Right atrium auricular region (tissue), 2 donors: ENCODE results near the gene CCDC15. TPM values are rescaled to one million over a fixed set of nuclear protein-coding genes. Genes with fewer than 3 reads are reported as not detected.

Source experiments
- DNase-seq: peaks from one replicate; pipeline ENCODE4 v3.0.0-alpha.2; 2019; ENCODE audit warnings: low spot score
- H3K27ac ChIP-seq, 2 donors: fragments of 200-600 bp; sonication (generic); 1 replicate in 1 of 2; 2 replicates in 1 of 2; pipeline ENCODE4 v1.5.1; 2016 to 2019
- H3K27me3 ChIP-seq, 2 donors: fragments of 200-600 bp; sonication (generic); one replicate each; pipeline versions ENCODE4 v1.5.1 to v1.6.0; 2017 to 2019
- H3K36me3 ChIP-seq: fragments of 200-600 bp; sonication (generic); one replicate; pipeline ENCODE4 v1.5.1; 2016
- H3K4me1 ChIP-seq, 2 donors: fragments of 200-600 bp; sonication (generic); one replicate each; pipeline versions ENCODE4 v1.5.1 to v1.6.0; 2017 to 2019
- H3K4me3 ChIP-seq, 2 donors: fragments of 200-600 bp; sonication (generic); 1 replicate in 1 of 2; 2 replicates in 1 of 2; pipeline ENCODE4 v1.5.1; 2017 to 2019; ENCODE audit warnings: mild to moderate bottlenecking in 1 of 2, moderate library complexity in 1 of 2
- H3K9me3 ChIP-seq, 2 donors: fragments of 200-600 bp; sonication (generic); one replicate each; pipeline ENCODE4 v1.5.1; 2019
- total RNA-seq, 2 donors: library from RNA; depleted of rRNA; stranded (reverse); fragments of >200 nt; gene quantifications; one replicate each; pipeline ENCODE4 v1.1.0, GENCODE V29; 2016
- TF ChIP-seq, protein P1 (sequence below), 2 donors: fragments of 200-600 bp; sonication (generic); IDR thresholded peaks; one replicate each; pipeline ENCODE4 v1.5.1; 2019; ENCODE audit warnings: antibody characterized with exemption in 2 of 2

Gene CCDC15
- total RNA-seq, 2 donors from 2014 or later, result 0.24 TPM; not detected in 1

DNA sequence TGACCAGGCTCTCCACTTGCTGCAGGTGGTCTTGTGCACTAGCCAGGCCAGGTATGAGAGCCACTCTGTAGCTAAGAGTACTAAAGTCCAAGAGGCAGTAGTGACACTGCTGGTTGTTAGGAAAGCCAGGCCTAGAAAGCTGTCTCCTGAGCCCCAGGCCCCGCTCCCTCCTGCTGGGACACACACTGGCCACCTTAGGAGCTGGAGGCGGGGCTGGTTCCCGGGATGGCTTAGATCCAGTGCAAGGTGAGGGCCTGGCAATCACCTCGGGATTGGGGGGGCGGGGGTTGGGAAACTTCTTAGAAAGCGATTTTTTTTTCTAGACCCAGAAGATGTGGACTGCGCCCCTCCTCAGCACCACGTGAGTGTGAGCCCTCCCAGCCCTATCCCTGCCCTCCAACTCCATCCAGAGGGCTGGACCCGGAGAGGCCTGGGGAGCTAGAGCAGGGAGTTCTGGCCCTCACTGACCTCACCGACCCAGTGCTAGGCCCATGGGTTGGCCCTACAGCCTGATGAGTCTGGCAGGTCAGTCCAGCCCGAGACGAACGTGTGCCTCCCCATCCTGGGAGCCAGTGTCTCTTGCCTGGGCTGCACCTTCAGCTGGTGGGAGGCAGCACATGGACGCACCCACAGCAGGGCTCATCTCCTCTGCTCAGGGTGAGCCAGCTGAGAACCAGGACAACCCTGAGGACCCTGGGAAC is 127.2 kb downstream of the CCDC15 start:
- Histone ChIP-seq H3K4me1 (no peaks in the 10 kb centered on the region), H3K36me3 (no peaks in the 10 kb centered on the region), H3K27me3 (no peaks in the 10 kb centered on the region), H3K4me3 (no peak overlapping the region), H3K27ac (no peak overlapping the region), H3K9me3 (no peaks in the 10 kb centered on the region)
- TF ChIP-seq, protein P1, sequence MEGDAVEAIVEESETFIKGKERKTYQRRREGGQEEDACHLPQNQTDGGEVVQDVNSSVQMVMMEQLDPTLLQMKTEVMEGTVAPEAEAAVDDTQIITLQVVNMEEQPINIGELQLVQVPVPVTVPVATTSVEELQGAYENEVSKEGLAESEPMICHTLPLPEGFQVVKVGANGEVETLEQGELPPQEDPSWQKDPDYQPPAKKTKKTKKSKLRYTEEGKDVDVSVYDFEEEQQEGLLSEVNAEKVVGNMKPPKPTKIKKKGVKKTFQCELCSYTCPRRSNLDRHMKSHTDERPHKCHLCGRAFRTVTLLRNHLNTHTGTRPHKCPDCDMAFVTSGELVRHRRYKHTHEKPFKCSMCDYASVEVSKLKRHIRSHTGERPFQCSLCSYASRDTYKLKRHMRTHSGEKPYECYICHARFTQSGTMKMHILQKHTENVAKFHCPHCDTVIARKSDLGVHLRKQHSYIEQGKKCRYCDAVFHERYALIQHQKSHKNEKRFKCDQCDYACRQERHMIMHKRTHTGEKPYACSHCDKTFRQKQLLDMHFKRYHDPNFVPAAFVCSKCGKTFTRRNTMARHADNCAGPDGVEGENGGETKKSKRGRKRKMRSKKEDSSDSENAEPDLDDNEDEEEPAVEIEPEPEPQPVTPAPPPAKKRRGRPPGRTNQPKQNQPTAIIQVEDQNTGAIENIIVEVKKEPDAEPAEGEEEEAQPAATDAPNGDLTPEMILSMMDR (IDR thresholded peaks at IDR 0.05), result no peak
- peak; percentile 44 for DNase-seq

DNA sequence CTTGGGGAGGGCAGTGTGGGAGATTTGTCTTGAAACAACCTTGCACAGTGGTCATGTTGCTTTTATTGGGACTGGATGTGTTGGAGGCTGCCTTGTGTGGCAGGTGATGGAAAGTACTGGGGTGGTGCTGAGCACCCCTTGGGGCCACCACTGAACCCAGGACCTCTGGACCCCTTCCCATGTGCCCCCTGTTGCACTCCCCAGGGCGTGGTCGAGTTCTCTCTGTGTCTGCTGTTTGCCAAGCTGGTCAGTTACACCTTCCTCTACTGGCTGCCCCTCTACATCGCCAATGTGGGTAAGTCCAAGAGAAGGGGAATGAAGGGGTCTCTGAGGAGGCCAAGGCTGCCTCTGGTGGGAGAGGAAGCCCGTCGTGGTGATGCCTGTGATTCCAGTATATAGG is 128.0 kb downstream of the CCDC15 start:
- Histone ChIP-seq H3K36me3 (no peaks in the 10 kb centered on the region), H3K4me3 (no peak overlapping the region), H3K9me3 (no peaks in the 10 kb centered on the region), H3K4me1 (no peaks in the 10 kb centered on the region), H3K27me3 (no peaks in the 10 kb centered on the region), H3K27ac (no peak overlapping the region)
- no peak for DNase-seq
- TF ChIP-seq, protein P1 (IDR thresholded peaks at IDR 0.05), result no peak

DNA sequence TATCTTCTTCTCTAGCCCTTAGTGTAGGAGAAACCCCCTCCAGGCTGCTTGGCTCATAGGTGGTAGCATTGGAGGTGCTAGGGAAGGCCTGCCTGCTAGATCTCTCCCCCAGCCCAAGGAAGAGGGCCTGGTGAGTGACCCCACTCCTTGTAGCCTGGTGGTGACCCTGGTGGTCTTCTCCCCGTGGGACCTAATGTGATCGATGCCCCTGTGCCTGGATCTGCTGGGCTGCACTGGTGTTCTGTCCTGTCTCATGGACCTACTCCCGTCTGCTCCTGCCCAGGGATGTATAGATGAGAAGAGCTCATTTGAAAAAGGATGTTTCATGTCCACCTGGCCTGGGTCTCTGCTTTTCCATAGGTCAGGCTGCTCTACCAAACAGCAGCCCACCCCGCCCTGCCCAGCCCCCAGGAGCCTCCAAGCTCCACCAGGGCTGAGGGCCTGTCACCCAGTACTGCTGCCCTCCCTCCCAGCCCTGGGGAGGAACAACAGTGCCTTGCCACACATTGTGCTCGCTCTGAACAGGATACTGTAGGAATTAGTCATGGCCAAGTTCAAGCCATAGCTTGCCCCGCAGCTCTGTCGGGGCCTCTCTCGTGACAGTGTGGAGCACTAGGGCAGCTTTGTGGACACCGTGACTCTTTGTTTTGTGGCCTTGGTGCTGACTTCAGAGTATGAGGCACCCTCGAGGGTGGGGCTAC is 128.8 kb downstream of the CCDC15 start:
- H3K36me3 ChIP-seq, result no peaks in the 10 kb centered on the region
- H3K4me3 ChIP-seq, result no peak overlapping the region
- TF ChIP-seq, protein P1 (IDR thresholded peaks at IDR 0.05), result no peak
- no peaks in the 10 kb centered on the region for H3K27me3 ChIP-seq
- H3K9me3 ChIP-seq, result no peaks in the 10 kb centered on the region
- H3K4me1 ChIP-seq, result no peaks in the 10 kb centered on the region
- DNase-seq, result peak; percentile 34
- H3K27ac ChIP-seq, result no peak overlapping the region

DNA sequence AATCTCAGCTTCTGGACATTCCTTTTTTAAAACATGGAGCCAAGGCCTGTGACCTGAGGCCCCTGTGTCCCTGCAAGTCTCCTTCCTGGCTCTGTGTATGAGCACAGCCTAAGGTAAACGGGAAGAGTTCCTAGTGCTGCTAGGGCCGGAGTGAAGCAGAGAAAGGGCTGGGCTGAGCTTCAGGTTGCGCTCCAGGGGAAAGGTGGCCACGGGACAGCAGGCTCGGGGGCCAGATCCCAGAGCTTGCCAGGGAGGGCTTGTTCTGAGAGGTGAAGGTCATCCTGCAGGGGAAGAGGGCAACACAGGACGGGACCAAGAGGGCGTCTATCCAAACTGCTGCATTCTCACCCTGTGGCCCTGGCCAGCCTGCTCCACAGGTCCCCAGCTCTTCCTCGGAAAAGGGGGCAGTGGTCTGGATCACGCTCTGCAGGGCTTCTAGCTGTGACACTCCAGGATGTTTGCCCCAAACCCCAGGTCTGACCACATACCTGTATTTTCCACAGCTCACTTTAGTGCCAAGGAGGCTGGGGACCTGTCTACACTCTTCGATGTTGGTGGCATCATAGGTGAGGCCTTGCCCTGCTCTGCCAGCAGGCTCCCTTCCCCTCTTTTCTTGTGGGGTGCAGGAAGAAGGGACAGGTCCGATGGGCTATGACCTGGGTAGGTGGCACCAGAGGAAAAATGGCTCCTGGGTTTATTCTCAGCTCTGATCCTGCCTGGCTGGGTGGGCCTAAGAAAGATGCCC is 129.5 kb downstream of the CCDC15 start:
- H3K27me3 ChIP-seq, result no peaks in the 10 kb centered on the region
- no peaks in the 10 kb centered on the region for H3K4me1 ChIP-seq

DNA sequence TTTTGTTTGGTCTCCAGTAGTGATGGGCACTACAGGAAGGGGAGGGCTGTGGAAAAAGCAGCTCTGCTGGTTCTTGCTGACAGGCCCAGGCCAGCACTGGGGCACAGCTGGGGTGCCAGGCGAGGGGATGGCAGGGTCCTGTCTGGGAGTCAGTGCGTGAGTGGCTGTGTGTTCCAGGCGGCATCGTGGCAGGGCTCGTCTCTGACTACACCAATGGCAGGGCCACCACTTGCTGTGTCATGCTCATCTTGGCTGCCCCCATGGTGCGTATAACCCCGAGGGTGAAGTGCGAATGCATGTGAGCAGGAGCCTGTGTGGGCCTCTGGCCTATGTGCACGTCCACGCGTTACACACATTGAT is 130.0 kb downstream of the CCDC15 start:
- Histone ChIP-seq H3K27ac (no peak overlapping the region), H3K4me1 (no peaks in the 10 kb centered on the region), H3K36me3 (no peaks in the 10 kb centered on the region), H3K27me3 (no peaks in the 10 kb centered on the region), H3K4me3 (no peak overlapping the region), H3K9me3 (no peaks in the 10 kb centered on the region)
- TF ChIP-seq, protein P1 (IDR thresholded peaks at IDR 0.05), result no peak
- DNase-seq, result no peak

More for the DNA sequence above, 129.5 kb downstream of the CCDC15 start:
- Histone ChIP-seq H3K4me3 (no peak overlapping the region), H3K36me3 (no peaks in the 10 kb centered on the region), H3K27ac (no peak overlapping the region), H3K9me3 (no peaks in the 10 kb centered on the region)
- DNase-seq, result peak; percentile 21
- TF ChIP-seq, protein P1 (IDR thresholded peaks at IDR 0.05), result no peak
